HFFc6 (cell line): Measurements from ENCODE around the gene FAM13B. TPM values are rescaled to one million over a fixed set of nuclear protein-coding genes. Genes with fewer than 3 reads are reported as not detected.
A peak's percentile ranks its signal among the peaks of the same experiment; 100 is the strongest.

Source experiments
- DNase-seq: peaks from one replicate; pipeline ENCODE4 v3.0.0-alpha.2; 2018
- H3K27ac Mint-ChIP-seq: 2 replicates; pipeline ENCODE4 v1.8.0; 2020; ENCODE audit warnings: mild to moderate bottlenecking, mixed read lengths
- H3K27me3 Mint-ChIP-seq: 2 replicates; pipeline ENCODE4 v1.8.0; 2021; ENCODE audit warnings: mild to moderate bottlenecking, moderate library complexity, mixed read lengths; ENCODE audit not compliant: insufficient read depth
- H3K36me3 Mint-ChIP-seq: 2 replicates; pipeline ENCODE4 v1.8.0; 2021; ENCODE audit warnings: low read depth, mixed read lengths
- H3K4me1 Mint-ChIP-seq: 2 replicates; pipeline ENCODE4 v1.8.0; 2020; ENCODE audit warnings: low read depth, mixed read lengths
- H3K4me3 Mint-ChIP-seq: 2 replicates; pipeline ENCODE4 v1.8.0; 2020; ENCODE audit warnings: mild to moderate bottlenecking, moderate library complexity, mixed read lengths
- H3K9me3 Mint-ChIP-seq: 2 replicates; pipeline ENCODE4 v1.8.0; 2020; ENCODE audit warnings: mild to moderate bottlenecking, mixed read lengths
- CTCF ChIP-seq: fragments of 200-600 bp; sonication (generic); IDR thresholded peaks from 2 replicates; pipeline ENCODE4 v1.5.0; 2021; ENCODE audit warnings: antibody characterized with exemption, mild to moderate bottlenecking
- total RNA-seq, 6 experiments: library from RNA; stranded (reverse); fragmentation: NEBNext Ultra II Directional; extraction: Animal tissue kit (Norgen Biotek cat#: 25700); gene quantifications; 2 replicates in 1 of 6; 3 replicates in 5 of 6; pipeline ENCODE4 v1.2.3, GENCODE V29; 2021

FAM13B gene
- total RNA-seq, 6 experiments from 2014 or later, result 27.5 to 38.2 (median 31.8) TPM

- Mint-ChIP-seq H3K27me3 (peaks cover 4% of the 10 kb centered on the region; the same call in 1 of the 2 replicates), H3K9me3 (no peaks in the 10 kb centered on the region), H3K4me1 (peaks cover 61% of the 10 kb centered on the region), H3K4me3 (no peak overlapping the region), H3K36me3 (peaks cover 14% of the 10 kb centered on the region; the same call in 1 of the 2 replicates), H3K27ac (no peak overlapping the region)
- no peak for DNase-seq
- no peak for TF ChIP-seq CTCF
These were observed 7.6 kb downstream of the FAM13B start for GRCh38 chr5:138025285-138025684.

GRCh38 chr5:138024117-138024516 lies 8.8 kb downstream of the FAM13B start:
- 0 out of 2 replicates have a peak overlapping the region, but pooled peaks have one; percentile 23 for H3K4me3 Mint-ChIP-seq
- DNase-seq, result peak; percentile 44
- no peaks in the 10 kb centered on the region for H3K9me3 Mint-ChIP-seq
- H3K4me1 Mint-ChIP-seq, result peaks cover 50% of the 10 kb centered on the region
- TF ChIP-seq CTCF, result no peak
- H3K36me3 Mint-ChIP-seq, result peaks cover 17% of the 10 kb centered on the region; the same call in 1 of the 2 replicates
- H3K27me3 Mint-ChIP-seq, result peaks cover 4% of the 10 kb centered on the region; the same call in 1 of the 2 replicates
- peak overlapping the region; percentile 43 for H3K27ac Mint-ChIP-seq

- DNase-seq, result no peak
- no peak for TF ChIP-seq CTCF
- Mint-ChIP-seq H3K27ac (no peak overlapping the region), H3K27me3 (peaks cover 4% of the 10 kb centered on the region; the same call in 1 of the 2 replicates), H3K4me3 (no peak overlapping the region), H3K36me3 (peaks cover 28% of the 10 kb centered on the region), H3K4me1 (peaks cover 45% of the 10 kb centered on the region), H3K9me3 (no peaks in the 10 kb centered on the region)
These were observed 10.0 kb downstream of the FAM13B start for GRCh38 chr5:138022912-138023311.

- H3K27me3 Mint-ChIP-seq, result peaks cover 4% of the 10 kb centered on the region; the same call in 1 of the 2 replicates
- peaks cover 31% of the 10 kb centered on the region for H3K36me3 Mint-ChIP-seq
- peaks cover 39% of the 10 kb centered on the region for H3K4me1 Mint-ChIP-seq
- DNase-seq, result no peak
- H3K27ac Mint-ChIP-seq, result no peak overlapping the region
- TF ChIP-seq CTCF, result no peak
- H3K9me3 Mint-ChIP-seq, result no peaks in the 10 kb centered on the region
- H3K4me3 Mint-ChIP-seq, result no peak overlapping the region
These were observed 11.1 kb downstream of the FAM13B start for GRCh38 chr5:138021771-138022170.

GRCh38 chr5:138018849-138019248 lies 14.0 kb downstream of the FAM13B start:
- Mint-ChIP-seq H3K9me3 (no peaks in the 10 kb centered on the region), H3K4me3 (no peak overlapping the region), H3K27ac (no peak overlapping the region), H3K36me3 (peaks cover 28% of the 10 kb centered on the region), H3K4me1 (peaks cover 28% of the 10 kb centered on the region), H3K27me3 (no peaks in the 10 kb centered on the region; the same call in 1 of the 2 replicates)
- no peak for TF ChIP-seq CTCF
- no peak for DNase-seq
